SK-N-SH (cell line): Measurements from ENCODE around the gene PCP4. TPM values are rescaled to one million over a fixed set of nuclear protein-coding genes. Genes with fewer than 3 reads are reported as not detected.

Experiments
- CTCF ChIA-PET: fragments of 300-600, 350-600 bp; formaldehyde crosslinking; extraction: SDS; loops from one replicate; lab custom pipeline; 2021; lab: Yijun Ruan, JAX
- POLR2A ChIA-PET: fragments of 350-600 bp; sonication (Branson Sonifier 250); formaldehyde crosslinking; extraction: SDS; loops from one replicate; lab custom pipeline; 2020; ENCODE audit warnings: antibody characterized with exemption, inconsistent platforms; lab: Yijun Ruan, JAX
- DNase-seq: peaks from one replicate; pipeline ENCODE4 v3.0.0; 2012
- H2AFZ ChIP-seq: fragments of 200-600 bp; sonication (generic); 2 replicates; pipeline ENCODE4 v1.8.1; 2016; ENCODE audit warnings: antibody characterized with exemption, mild to moderate bottlenecking, low read depth
- H3F3A ChIP-seq: fragments of 200-600 bp; sonication (generic); replicated peaks from 2 replicates; pipeline ENCODE3; 2016; ENCODE audit warnings: antibody characterized with exemption, mild to moderate bottlenecking; ENCODE audit not compliant: insufficient read depth
- H3K27ac ChIP-seq, 2 experiments: fragments of 200-500 bp in 1 of 2; fragments of 200-600 bp in 1 of 2; sonication (Bioruptor generic) in 1 of 2; sonication (generic), shearing (Covaris generic) in 1 of 2; 2 replicates each; pipeline versions ENCODE4 v1.5.1 to v1.6.1; 2014 to 2016; ENCODE audit warnings: low read depth in 2 of 2, inconsistent platforms in 1 of 2, low read length in 1 of 2, mild to moderate bottlenecking in 1 of 2, mixed read lengths in 1 of 2
- H3K27me3 ChIP-seq: fragments of 200-600 bp; sonication (generic), shearing (Covaris generic); 2 replicates; pipeline ENCODE4 v1.6.1; 2016; ENCODE audit warnings: mixed run types; ENCODE audit not compliant: insufficient read depth
- H3K36me3 ChIP-seq, 2 experiments: fragments of 200-500 bp in 1 of 2; fragments of 200-600 bp in 1 of 2; sonication (Bioruptor generic) in 1 of 2; sonication (generic) in 1 of 2; replicated peaks in 1 of 2; 2 replicates each; pipeline versions ENCODE3 to v1.5.1; 2014 to 2016; ENCODE audit warnings: low read length in 1 of 2, mild to moderate bottlenecking in 1 of 2; ENCODE audit not compliant: insufficient read depth in 2 of 2, control insufficient read depth in 1 of 2
- H3K4me1 ChIP-seq, 2 experiments: fragments of 200-500 bp in 1 of 2; fragments of 200-600 bp in 1 of 2; sonication (Bioruptor generic) in 1 of 2; sonication (generic), shearing (Covaris generic) in 1 of 2; 2 replicates each; pipeline versions ENCODE4 v1.5.1 to v1.6.1; 2014 to 2016; ENCODE audit warnings: low read depth in 1 of 2, low read length in 1 of 2, mixed run types in 1 of 2; ENCODE audit not compliant: insufficient read depth in 2 of 2, control insufficient read depth in 1 of 2
- H3K4me2 ChIP-seq: fragments of 200-600 bp; sonication (generic), shearing (Covaris generic); 2 replicates; pipeline ENCODE4 v1.6.1; 2017; ENCODE audit warnings: mixed run types
- H3K4me3 ChIP-seq, 2 experiments: fragments of 200-500 bp in 1 of 2; fragments of 200-600 bp in 1 of 2; sonication (Bioruptor generic) in 1 of 2; sonication (generic), shearing (Covaris generic) in 1 of 2; 2 replicates each; pipeline versions ENCODE4 v1.5.1 to v1.8.1; 2014 to 2016; ENCODE audit warnings: low read depth in 2 of 2, inconsistent platforms in 1 of 2, low read length in 1 of 2, mild to moderate bottlenecking in 1 of 2, mixed read lengths in 1 of 2, moderate library complexity in 1 of 2
- H3K79me2 ChIP-seq: fragments of 200-600 bp; sonication (generic); 2 replicates; pipeline ENCODE4 v1.8.1; 2017; ENCODE audit warnings: mild to moderate bottlenecking; ENCODE audit not compliant: insufficient read depth
- H3K9ac ChIP-seq: fragments of 200-600 bp; sonication (generic); 2 replicates; pipeline ENCODE4 v1.6.1; 2017; ENCODE audit warnings: mixed run types
- H3K9me2 ChIP-seq: fragments of 200-600 bp; sonication (generic); 2 replicates; pipeline ENCODE4 v1.6.1; 2017; ENCODE audit warnings: mixed run types
- H3K9me3 ChIP-seq: fragments of 200-600 bp; sonication (generic); 2 replicates; pipeline ENCODE4 v1.6.1; 2017; ENCODE audit warnings: mixed run types, mild to moderate bottlenecking, moderate library complexity
- H4K20me1 ChIP-seq: fragments of 200-600 bp; sonication (generic); 2 replicates; pipeline ENCODE4 v1.6.1; 2017; ENCODE audit warnings: mild to moderate bottlenecking, mixed run types; ENCODE audit not compliant: insufficient read depth
- EP300 ChIP-seq, 2 experiments: IDR thresholded peaks; 2 replicates each; pipeline versions ENCODE4 v1.4.0 to v1.6.1; 2012; ENCODE audit warnings: borderline replicate concordance in 1 of 2, low read depth in 1 of 2, low read length in 1 of 2
- EZH2phosphoT487 ChIP-seq: fragments of 200-600 bp; sonication (generic); IDR thresholded peaks from 2 replicates; pipeline ENCODE4 v1.6.1; 2017; ENCODE audit warnings: low read depth, mixed run types, mild to moderate bottlenecking, antibody characterized with exemption, moderate library complexity, borderline replicate concordance
- FOSL2 ChIP-seq: IDR thresholded peaks from 2 replicates; pipeline ENCODE4 v1.4.0; 2012; ENCODE audit warnings: low read depth, mild to moderate bottlenecking, moderate library complexity, borderline replicate concordance
- FOXJ3 ChIP-seq: sonication (generic); formaldehyde crosslinking; IDR thresholded peaks from 2 replicates; pipeline ENCODE4 v1.5.1; 2020; ENCODE audit warnings: mild to moderate bottlenecking, missing genetic modification reagents
- GABPA ChIP-seq: IDR thresholded peaks from 2 replicates; pipeline ENCODE4 v1.4.0; 2012; ENCODE audit warnings: low read depth, mild to moderate bottlenecking
- GATA2 ChIP-seq: sonication (generic); formaldehyde crosslinking; IDR thresholded peaks from 2 replicates; pipeline ENCODE4 v1.5.0; 2020; ENCODE audit warnings: mild to moderate bottlenecking, missing genetic modification reagents
- MXI1 ChIP-seq: IDR thresholded peaks from 2 replicates; pipeline ENCODE4 v1.6.1; 2012; ENCODE audit warnings: mild to moderate bottlenecking, low read depth, low read length, improper control_type of control experiment
- NFIC ChIP-seq: IDR thresholded peaks from 2 replicates; pipeline ENCODE4 v1.4.0; 2012; ENCODE audit warnings: borderline replicate concordance
- POLR2AphosphoS5 ChIP-seq: IDR thresholded peaks from 2 replicates; pipeline ENCODE4 v1.6.1; 2012; ENCODE audit warnings: low read depth, low read length
- RCOR1 ChIP-seq: fragments of 150-350 bp; IDR thresholded peaks from 2 replicates; pipeline ENCODE4 v1.6.1; 2017; ENCODE audit warnings: antibody characterized with exemption, low read length
- RFX5 ChIP-seq: IDR thresholded peaks from 2 replicates; pipeline ENCODE4 v1.6.1; 2012; ENCODE audit warnings: mild to moderate bottlenecking, improper control_type of control experiment, low read length
- RXRA ChIP-seq: IDR thresholded peaks from 2 replicates; pipeline ENCODE4 v1.4.0; 2012; ENCODE audit warnings: low read depth, mild to moderate bottlenecking, borderline replicate concordance
- SIN3A ChIP-seq: IDR thresholded peaks from 2 replicates; pipeline ENCODE4 v1.6.1; 2012; ENCODE audit warnings: low read depth, mild to moderate bottlenecking, low read length, moderate library complexity, borderline replicate concordance
- SMC3 ChIP-seq: IDR thresholded peaks from 2 replicates; pipeline ENCODE4 v1.6.1; 2012; ENCODE audit warnings: low read depth, low read length, improper control_type of control experiment
- TCF12 ChIP-seq: IDR thresholded peaks from 2 replicates; pipeline ENCODE4 v1.4.0; 2012
- YY1 ChIP-seq: IDR thresholded peaks from 2 replicates; pipeline ENCODE4 v1.4.0; 2012; ENCODE audit warnings: low read depth, mild to moderate bottlenecking
- WGBS: methylation state at CpG from one replicate; pipeline ENCODE4 v1.1.6; 2017; ENCODE audit warnings: low lambda C conversion rate; 5-methylcytosine and 5-hydroxymethylcytosine counted together
- polyA plus RNA-seq, 3 experiments: library from polyadenylated mRNA; depleted of rRNA; stranded (reverse); fragments of >200 nt; gene quantifications; 2 replicates each; pipeline ENCODE4 v1.2.3, GENCODE V29; 2012
- TF ChIP-seq, protein P1 (sequence below): IDR thresholded peaks from 2 replicates; pipeline ENCODE4 v1.4.0; 2012; ENCODE audit warnings: low read depth
- TF ChIP-seq, protein P2 (sequence below): IDR thresholded peaks from 2 replicates; pipeline ENCODE4 v1.4.0; 2012; ENCODE audit warnings: low read depth, borderline replicate concordance
- TF ChIP-seq, protein P3 (sequence below): fragments of 150-350 bp; IDR thresholded peaks from 2 replicates; pipeline ENCODE4 v1.6.1; 2017; ENCODE audit warnings: antibody characterized with exemption, low read length, low read depth, borderline replicate concordance

PCP4 gene
- polyA plus RNA-seq, 1 of the 3 experiments (the other 2 are of a cell fraction) = not detected

DNA sequence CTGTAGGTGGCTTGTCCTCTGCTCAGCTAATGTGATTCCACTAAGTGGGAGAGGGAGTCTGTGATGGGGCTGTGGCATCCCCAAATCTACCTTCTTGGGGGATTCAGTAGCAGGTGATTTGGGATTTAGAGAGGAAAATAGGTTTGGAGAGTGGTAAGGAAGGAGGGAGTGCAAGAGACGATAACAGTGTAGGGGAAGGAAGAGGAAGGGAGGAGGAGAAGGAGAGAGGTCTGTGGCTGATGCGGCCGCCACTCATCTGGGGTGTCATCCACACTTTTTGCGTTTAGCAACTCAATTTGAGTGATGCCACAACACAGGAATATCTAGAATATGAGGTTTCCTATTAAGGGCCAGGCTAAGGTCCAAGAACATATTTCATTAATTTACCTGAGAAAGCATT lies 23.8 kb upstream of the PCP4 start:
- TF ChIP-seq, protein P1, sequence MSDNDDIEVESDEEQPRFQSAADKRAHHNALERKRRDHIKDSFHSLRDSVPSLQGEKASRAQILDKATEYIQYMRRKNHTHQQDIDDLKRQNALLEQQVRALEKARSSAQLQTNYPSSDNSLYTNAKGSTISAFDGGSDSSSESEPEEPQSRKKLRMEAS = no peak
- TF ChIP-seq NFIC (no peak), FOXJ3 (CRISPR knock-in tag) (no peak), YY1 (no peak), FOSL2 (no peak), RCOR1 (no peak), EP300 (IDR thresholded peaks at IDR 0.05; ENCODE audit: borderline replicate concordance in 1 of 2, low read depth in 1 of 2, low read length in 1 of 2) (no peak), GATA2 (CRISPR knock-in tag) (no peak), MXI1 (no peak), POLR2AphosphoS5 (no peak), GABPA (no peak), EZH2phosphoT487 (no peak), RFX5 (no peak), RXRA (no peak), SMC3 (no peak), SIN3A (no peak), TCF12 (no peak)
- TF ChIP-seq, protein P2, sequence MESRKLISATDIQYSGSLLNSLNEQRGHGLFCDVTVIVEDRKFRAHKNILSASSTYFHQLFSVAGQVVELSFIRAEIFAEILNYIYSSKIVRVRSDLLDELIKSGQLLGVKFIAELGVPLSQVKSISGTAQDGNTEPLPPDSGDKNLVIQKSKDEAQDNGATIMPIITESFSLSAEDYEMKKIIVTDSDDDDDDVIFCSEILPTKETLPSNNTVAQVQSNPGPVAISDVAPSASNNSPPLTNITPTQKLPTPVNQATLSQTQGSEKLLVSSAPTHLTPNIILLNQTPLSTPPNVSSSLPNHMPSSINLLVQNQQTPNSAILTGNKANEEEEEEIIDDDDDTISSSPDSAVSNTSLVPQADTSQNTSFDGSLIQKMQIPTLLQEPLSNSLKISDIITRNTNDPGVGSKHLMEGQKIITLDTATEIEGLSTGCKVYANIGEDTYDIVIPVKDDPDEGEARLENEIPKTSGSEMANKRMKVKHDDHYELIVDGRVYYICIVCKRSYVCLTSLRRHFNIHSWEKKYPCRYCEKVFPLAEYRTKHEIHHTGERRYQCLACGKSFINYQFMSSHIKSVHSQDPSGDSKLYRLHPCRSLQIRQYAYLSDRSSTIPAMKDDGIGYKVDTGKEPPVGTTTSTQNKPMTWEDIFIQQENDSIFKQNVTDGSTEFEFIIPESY = no peak
- TF ChIP-seq, protein P3, sequence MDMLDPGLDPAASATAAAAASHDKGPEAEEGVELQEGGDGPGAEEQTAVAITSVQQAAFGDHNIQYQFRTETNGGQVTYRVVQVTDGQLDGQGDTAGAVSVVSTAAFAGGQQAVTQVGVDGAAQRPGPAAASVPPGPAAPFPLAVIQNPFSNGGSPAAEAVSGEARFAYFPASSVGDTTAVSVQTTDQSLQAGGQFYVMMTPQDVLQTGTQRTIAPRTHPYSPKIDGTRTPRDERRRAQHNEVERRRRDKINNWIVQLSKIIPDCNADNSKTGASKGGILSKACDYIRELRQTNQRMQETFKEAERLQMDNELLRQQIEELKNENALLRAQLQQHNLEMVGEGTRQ = no peak
- CTCF ChIA-PET = interaction anchor here (1.3 to 1.6 kb wide), 2 partner anchors 21 to 24 kb away, joined by 3 to 4 read pairs; partner anchors contain the start of gene PCP4
- H3K79me2 ChIP-seq = no peaks in the 10 kb centered on the region
- DNase-seq = no peak
- H3K27me3 ChIP-seq = no peaks in the 10 kb centered on the region
- H4K20me1 ChIP-seq = no peaks in the 10 kb centered on the region
- no peak overlapping the region for H2AFZ ChIP-seq
- WGBS = 36% methylated on average over 4 of the region's 4 CpGs
- H3K36me3 ChIP-seq = no peaks in the 10 kb centered on the region
- H3K9me2 ChIP-seq = no peaks in the 10 kb centered on the region
- no peak overlapping the region for H3K27ac ChIP-seq
- H3K9me3 ChIP-seq = no peaks in the 10 kb centered on the region; the same call in 1 of the 2 replicates
- H3K4me3 ChIP-seq = no peak overlapping the region
- POLR2A ChIA-PET = no interaction called here
- no peak overlapping the region for H3K9ac ChIP-seq
- no peak overlapping the region for H3K4me2 ChIP-seq
- H3K4me1 ChIP-seq = no peaks in the 10 kb centered on the region
- H3F3A ChIP-seq = no peaks in the 10 kb centered on the region
